CD4-positive, alpha-beta T cell treated with Interferon gamma for 1 hour (primary cell): Measurements from ENCODE around the gene PTPRZ1.

ENCODE experiments used
- DNase-seq: peaks from one replicate; pipeline ENCODE4 v3.0.0-alpha.2; 2020

Gene PTPRZ1

DNA sequence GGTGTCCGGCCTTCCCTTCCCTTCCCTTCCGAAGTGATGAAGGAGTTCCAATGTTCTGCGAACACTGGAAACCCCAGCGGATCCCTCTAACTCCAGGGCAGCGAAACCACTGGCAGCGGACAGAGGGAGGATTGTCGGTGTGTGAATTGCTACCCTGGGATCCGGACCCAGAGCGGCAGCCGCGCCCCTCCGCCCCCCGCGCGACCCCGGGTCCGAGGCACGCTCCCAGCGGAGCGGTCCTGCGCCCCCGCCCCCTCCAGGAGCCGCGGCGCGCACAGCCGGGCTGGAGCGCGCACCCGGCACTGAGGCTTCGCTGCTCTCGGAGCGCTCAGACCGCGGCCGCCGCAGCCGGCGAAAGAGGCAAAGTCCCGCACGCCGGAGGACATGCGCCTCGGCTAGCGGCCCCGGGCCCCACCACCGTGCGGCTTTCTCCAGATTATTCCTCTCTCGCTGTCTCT lies at the start of gene PTPRZ1:
Gene PTPRZ1, plus strand, starts transcription at position 331 of the 458 bp plus-strand sequence. CDS start 339 bp downstream, outside the sequence.
- no peak for DNase-seq

DNA sequence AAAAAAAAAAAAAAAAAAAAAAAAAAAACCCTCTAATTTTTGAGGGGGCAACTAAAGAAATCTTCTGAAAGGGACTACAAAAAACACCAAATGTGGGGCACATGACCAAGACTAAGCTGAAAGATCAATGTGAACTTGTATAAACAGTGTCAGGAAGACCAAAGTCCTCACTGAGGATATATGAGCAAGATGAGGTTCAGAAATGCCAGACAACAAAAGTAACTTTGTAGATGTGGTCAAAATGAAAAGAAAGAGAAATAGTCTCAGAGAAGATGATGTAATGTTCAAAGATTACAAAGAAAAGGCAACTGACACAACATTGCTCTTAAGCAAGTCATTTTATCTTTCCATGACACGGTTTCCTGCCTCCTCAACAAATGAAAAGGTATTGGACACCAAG lies 48.7 kb upstream of the PTPRZ1 start:
- DNase-seq, result no peak

- no peak for DNase-seq
Measured at GRCh38 chr7:121831351-121831750, 41.6 kb upstream of the PTPRZ1 start.

- no peak for DNase-seq
Measured at GRCh38 chr7:121831801-121832200, 41.2 kb upstream of the PTPRZ1 start.

- no peak for DNase-seq
Measured at GRCh38 chr7:121832347-121832746, 40.6 kb upstream of the PTPRZ1 start.

DNA sequence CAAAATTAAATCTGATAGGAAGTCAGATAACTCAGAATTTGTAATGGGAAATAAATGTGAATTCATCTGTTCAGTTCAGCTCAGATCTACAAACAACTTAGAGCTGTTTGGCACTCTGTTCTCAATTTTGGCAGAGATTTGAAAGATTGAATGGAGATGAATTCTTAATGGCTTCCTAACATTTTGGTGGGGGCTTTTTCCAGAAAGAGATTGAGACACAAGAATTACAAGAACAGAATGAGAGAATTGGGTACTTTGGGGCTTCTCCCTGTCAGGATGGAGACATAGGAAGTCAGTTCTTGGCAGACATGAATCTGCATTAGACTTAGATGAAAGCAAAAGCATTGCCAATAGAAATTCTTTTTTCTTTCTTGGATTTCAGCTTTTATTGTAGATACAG lies 39.0 kb upstream of the PTPRZ1 start:
- DNase-seq, result no peak

DNA sequence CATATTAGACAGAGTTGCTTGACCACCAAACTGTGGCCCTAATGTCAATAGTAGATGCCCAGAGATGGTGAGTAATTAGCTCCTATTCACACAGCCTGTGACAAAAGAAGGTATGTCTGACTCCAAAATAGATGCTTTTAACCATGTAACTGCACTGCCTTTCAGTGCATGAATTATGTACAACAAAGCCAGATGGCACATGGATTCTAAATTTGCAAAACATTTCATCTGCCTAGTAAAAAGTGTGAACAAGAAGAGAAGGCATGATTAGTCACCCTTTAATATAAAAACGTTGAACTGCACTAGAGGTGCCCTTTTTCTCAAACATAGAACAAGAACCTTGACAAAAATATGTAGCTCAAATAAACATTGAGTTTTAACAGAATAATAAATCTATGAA lies 35.5 kb upstream of the PTPRZ1 start:
- no peak for DNase-seq

DNA sequence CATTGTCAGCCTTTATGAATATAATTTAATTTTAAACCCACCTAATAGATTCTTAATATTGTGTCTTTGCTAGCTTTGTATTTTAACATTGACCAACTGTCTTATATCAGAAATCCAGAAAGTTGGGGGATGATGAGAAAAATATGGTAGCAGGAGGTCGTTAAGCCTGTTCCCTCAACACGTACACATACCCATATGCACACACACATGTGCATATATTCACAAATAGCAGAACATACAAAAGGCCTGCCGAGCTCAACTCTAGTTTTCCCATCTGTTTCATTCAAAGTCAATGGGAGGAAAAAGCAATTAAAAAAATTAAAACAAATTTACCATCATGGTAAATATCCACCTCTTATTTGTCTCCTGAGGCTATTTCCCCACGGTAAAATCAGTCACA lies 25.9 kb upstream of the PTPRZ1 start:
- DNase-seq, result no peak

GRCh38 chr7:121853307-121853706 lies 19.7 kb upstream of the PTPRZ1 start:
- DNase-seq, result no peak

GRCh38 chr7:121860953-121861352 lies 12.0 kb upstream of the PTPRZ1 start:
- DNase-seq, result no peak

- no peak for DNase-seq
Measured at GRCh38 chr7:121862591-121862990, 10.4 kb upstream of the PTPRZ1 start.

- DNase-seq, result no peak
Measured at GRCh38 chr7:121871188-121871587, 1.8 kb upstream of the PTPRZ1 start.

GRCh38 chr7:121873289-121874194 lies 581 bp downstream of the PTPRZ1 start:
- no peak for DNase-seq

GRCh38 chr7:121874298-121874697 lies 1.3 kb downstream of the PTPRZ1 start:
- DNase-seq, result no peak

DNA sequence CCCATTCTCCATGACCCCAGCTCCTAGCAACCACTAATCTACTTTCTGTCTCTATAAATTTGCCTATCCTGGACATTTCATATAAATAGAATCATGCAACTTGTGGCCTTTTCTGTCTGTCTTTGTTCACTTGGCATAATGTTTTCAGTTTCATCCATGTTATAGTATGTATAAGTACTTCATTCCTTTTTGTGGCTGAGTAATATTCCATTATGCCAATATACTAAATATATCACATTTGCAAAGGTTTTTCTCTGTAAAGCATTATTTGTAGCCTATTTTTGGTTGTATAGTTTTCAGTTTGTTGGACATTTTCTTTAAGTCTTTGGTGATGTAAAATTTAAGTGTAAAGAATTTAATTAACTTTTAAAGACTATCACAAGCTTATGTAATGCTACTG lies 2.2 kb downstream of the PTPRZ1 start:
- DNase-seq, result no peak

DNA sequence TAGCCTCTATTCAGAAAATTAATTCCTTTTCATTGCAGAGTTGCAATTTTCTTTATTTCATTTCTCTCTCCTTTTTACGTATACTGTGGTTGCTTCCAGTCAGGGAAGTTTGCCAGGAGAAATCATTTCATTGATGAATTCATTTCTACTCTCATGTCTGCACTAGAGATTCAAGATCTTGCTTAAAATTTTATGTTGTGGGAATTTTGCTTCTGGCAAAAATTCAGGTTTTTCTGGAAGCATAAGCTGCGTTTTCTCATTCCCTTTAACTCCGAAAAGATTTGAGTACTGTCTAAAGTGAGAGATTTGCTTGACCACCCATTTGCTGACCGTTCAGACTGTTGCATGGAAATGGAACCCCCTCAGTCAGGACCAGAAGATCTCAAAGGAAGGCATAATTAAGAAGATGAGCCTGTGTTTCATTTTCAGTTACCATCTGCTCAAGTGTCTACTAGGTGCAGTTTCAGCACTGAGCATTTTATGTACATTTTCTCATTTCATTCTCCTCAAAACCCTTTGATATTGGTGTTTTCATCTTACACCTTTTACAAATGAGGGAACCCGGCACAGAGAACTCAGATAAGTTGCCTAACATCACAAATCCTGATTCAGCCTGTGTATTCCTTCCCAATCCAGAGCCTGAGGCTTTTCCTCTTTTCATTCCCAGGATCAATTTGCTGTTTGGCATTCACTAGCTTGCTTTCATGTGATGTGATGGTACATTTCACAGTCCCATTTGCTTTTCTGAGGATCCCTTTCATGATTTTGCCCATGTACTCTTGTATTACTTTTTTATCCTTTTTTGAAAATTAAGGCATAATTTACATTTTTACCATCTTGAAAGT lies 3.9 kb downstream of the PTPRZ1 start:
- no peak for DNase-seq

- DNase-seq, result no peak
Measured at GRCh38 chr7:121878918-121879464, 6.0 kb downstream of the PTPRZ1 start.

GRCh38 chr7:121879544-121879943 lies 6.6 kb downstream of the PTPRZ1 start:
- no peak for DNase-seq

- DNase-seq, result no peak
Measured at GRCh38 chr7:121882731-121883130, 9.8 kb downstream of the PTPRZ1 start.

DNA sequence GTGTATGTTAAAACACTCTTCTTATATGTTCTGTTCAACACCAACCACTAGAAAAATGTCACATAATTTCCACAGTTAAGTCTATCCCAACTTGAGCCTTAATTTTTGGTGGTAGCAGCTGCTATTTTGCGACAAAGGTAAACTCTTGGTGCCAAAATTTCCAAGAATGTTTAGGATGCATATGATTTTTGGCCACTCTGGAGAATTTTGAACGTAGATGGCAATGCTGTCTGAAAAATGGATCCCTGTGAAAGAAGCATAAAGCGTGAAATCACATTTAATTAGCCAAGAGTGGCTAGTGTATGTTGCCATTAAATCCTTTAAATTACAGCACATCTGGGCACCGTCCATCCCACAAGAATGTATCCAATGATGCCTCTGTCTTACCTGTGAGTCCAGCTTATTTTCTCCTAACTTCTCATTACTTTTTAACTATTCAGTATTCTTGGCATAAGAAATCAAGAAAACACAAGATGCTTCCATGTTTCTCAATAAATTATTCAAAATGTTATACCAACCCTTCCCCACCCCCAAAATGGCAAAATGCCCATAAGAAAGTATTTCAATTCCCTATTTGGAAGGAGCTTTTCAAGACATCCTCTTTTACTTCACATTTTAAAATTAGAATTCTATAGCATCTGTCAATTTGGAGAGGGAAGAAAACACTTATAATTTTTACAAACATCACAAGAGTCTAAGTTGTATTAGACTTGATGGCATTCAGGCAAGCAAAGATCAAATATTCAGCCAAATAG lies 12.4 kb downstream of the PTPRZ1 start:
- no peak for DNase-seq

DNA sequence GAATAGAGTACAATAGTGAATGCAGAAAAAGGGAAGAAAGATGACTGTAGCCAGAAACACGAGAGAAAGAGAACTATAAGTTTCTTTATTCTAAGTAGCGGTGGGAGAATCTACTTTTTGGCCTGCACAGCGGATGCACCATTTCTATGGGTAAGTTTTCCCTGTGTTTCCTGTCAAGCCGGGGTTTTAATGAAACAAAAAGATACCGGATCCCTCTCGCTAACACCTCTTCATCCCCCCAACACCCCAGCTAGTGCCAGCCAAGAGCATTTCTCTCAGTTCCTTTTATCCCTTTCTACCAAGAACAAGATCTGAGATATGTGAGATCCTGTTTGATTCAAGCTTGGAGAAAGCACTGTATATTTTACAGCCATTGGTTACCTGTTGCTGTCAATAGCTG lies 14.7 kb downstream of the PTPRZ1 start:
- DNase-seq, result no peak

DNA sequence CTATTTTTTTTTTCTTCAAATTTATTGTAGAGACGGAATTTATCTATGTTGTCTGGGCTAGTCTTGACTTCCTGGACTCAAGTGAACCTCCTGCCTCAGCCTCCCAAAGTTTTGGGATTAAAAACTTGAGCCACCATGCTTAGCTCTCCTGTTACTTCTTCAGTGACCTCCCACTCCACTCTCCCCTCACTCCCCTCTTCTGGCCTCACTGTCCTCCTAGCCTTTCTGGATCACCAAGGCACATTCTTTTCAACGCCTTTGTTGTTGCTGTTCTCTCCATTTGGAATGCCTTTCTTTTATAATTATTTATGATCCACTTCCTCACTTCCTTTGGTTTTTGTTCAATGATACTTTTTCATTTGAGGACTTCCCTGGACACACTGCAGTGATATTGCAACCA lies 17.9 kb downstream of the PTPRZ1 start:
- DNase-seq, result no peak

GRCh38 chr7:121891731-121892130 lies 18.8 kb downstream of the PTPRZ1 start:
- no peak for DNase-seq
